Neural crest cell (in vitro differentiated cells): ENCODE measurements around the gene FSIP1. TPM values are rescaled to one million over a fixed set of nuclear protein-coding genes. Genes with fewer than 3 reads are reported as not detected.

ENCODE experiments used
- DNase-seq: peaks from one replicate; pipeline ENCODE4 v3.0.0; 2021; ENCODE audit warnings: low read depth, mixed read lengths, low spot score
- H3K27ac Mint-ChIP-seq: one replicate; pipeline ENCODE4 v1.8.0; 2021; ENCODE audit warnings: mild to moderate bottlenecking, mixed read lengths; ENCODE audit not compliant: unreplicated experiment
- H3K27me3 Mint-ChIP-seq: 2 replicates; pipeline ENCODE4 v1.8.0; 2021; ENCODE audit warnings: low read depth, mild to moderate bottlenecking, mixed read lengths
- H3K36me3 Mint-ChIP-seq: 2 replicates; pipeline ENCODE4 v1.8.0; 2021; ENCODE audit warnings: low read depth, mild to moderate bottlenecking, mixed read lengths
- H3K4me1 Mint-ChIP-seq: 2 replicates; pipeline ENCODE4 v1.8.0; 2021; ENCODE audit warnings: mixed read lengths
- H3K4me3 Mint-ChIP-seq: one replicate; pipeline ENCODE4 v1.8.0; 2021; ENCODE audit warnings: mild to moderate bottlenecking, mixed read lengths
- H3K9me3 Mint-ChIP-seq: 2 replicates; pipeline ENCODE4 v1.8.0; 2021; ENCODE audit warnings: mixed read lengths
- CTCF ChIP-seq: fragments of 200-600 bp; sonication (generic); conservative IDR thresholded peaks from 2 replicates; pipeline ENCODE4 v1.5.0; 2021; ENCODE audit warnings: antibody characterized with exemption, mild to moderate bottlenecking
- total RNA-seq: library from RNA; stranded (reverse); gene quantifications from 2 replicates; pipeline ENCODE4 v1.2.1, GENCODE V29; 2021

The FSIP1 gene
- total RNA-seq, 1 donor from 2014 or later: 8.1 TPM

GRCh38 chr15:39798382-39798781 lies 15.7 kb upstream of the FSIP1 start:
- no peak for DNase-seq
- Mint-ChIP-seq H3K4me3 (no peak overlapping the region), H3K27me3 (no peaks in the 10 kb centered on the region), H3K9me3 (no peaks in the 10 kb centered on the region), H3K36me3 (no peaks in the 10 kb centered on the region), H3K27ac (no peak overlapping the region), H3K4me1 (peaks cover 16% of the 10 kb centered on the region)
- no peak for TF ChIP-seq CTCF

GRCh38 chr15:39797407-39797806 lies 14.8 kb upstream of the FSIP1 start:
- Mint-ChIP-seq H3K4me1 (peaks cover 16% of the 10 kb centered on the region), H3K9me3 (no peaks in the 10 kb centered on the region), H3K27me3 (no peaks in the 10 kb centered on the region), H3K27ac (no peak overlapping the region), H3K4me3 (no peak overlapping the region), H3K36me3 (no peaks in the 10 kb centered on the region)
- no peak for DNase-seq
- no peak for TF ChIP-seq CTCF

- TF ChIP-seq CTCF: no peak
- Mint-ChIP-seq H3K9me3 (no peaks in the 10 kb centered on the region), H3K36me3 (no peaks in the 10 kb centered on the region), H3K27me3 (no peaks in the 10 kb centered on the region), H3K27ac (no peak overlapping the region), H3K4me3 (no peak overlapping the region), H3K4me1 (peaks cover 16% of the 10 kb centered on the region)
- DNase-seq: no peak
These were observed 14.0 kb upstream of the FSIP1 start for GRCh38 chr15:39796601-39797000.

GRCh38 chr15:39795486-39795885 lies 12.8 kb upstream of the FSIP1 start:
- no peak for TF ChIP-seq CTCF
- H3K4me3 Mint-ChIP-seq: no peak overlapping the region
- peak overlapping the region; percentile 14 for H3K27ac Mint-ChIP-seq
- H3K36me3 Mint-ChIP-seq: no peaks in the 10 kb centered on the region
- H3K4me1 Mint-ChIP-seq: peaks cover 16% of the 10 kb centered on the region
- DNase-seq: no peak
- H3K27me3 Mint-ChIP-seq: no peaks in the 10 kb centered on the region
- H3K9me3 Mint-ChIP-seq: no peaks in the 10 kb centered on the region

- H3K4me3 Mint-ChIP-seq: no peak overlapping the region
- no peak for DNase-seq
- H3K27me3 Mint-ChIP-seq: no peaks in the 10 kb centered on the region
- no peak for TF ChIP-seq CTCF
- H3K9me3 Mint-ChIP-seq: no peaks in the 10 kb centered on the region
- H3K36me3 Mint-ChIP-seq: no peaks in the 10 kb centered on the region
- H3K27ac Mint-ChIP-seq: no peak overlapping the region
- peaks cover 16% of the 10 kb centered on the region for H3K4me1 Mint-ChIP-seq
These were observed 12.3 kb upstream of the FSIP1 start for GRCh38 chr15:39794954-39795353.

- Mint-ChIP-seq H3K36me3 (no peaks in the 10 kb centered on the region), H3K27ac (no peak overlapping the region), H3K27me3 (no peaks in the 10 kb centered on the region), H3K9me3 (no peaks in the 10 kb centered on the region), H3K4me1 (peaks cover 16% of the 10 kb centered on the region), H3K4me3 (no peak overlapping the region)
- TF ChIP-seq CTCF: no peak
- DNase-seq: no peak
These were observed 11.3 kb upstream of the FSIP1 start for GRCh38 chr15:39793923-39794322.
